SK-N-SH (cell line): ENCODE measurements around the gene ADGRL3.

ENCODE experiments used
- EP300 ChIP-seq, 2 experiments: IDR thresholded peaks; 2 replicates each; pipeline versions ENCODE4 v1.4.0 to v1.6.1; 2012; ENCODE audit warnings: borderline replicate concordance in 1 of 2, low read depth in 1 of 2, low read length in 1 of 2
- RAD21 ChIP-seq: IDR thresholded peaks from 2 replicates; pipeline ENCODE4 v1.6.1; 2012; ENCODE audit warnings: mild to moderate bottlenecking, low read length
- SIN3A ChIP-seq: IDR thresholded peaks from 2 replicates; pipeline ENCODE4 v1.6.1; 2012; ENCODE audit warnings: low read depth, mild to moderate bottlenecking, low read length, moderate library complexity, borderline replicate concordance

DNA sequence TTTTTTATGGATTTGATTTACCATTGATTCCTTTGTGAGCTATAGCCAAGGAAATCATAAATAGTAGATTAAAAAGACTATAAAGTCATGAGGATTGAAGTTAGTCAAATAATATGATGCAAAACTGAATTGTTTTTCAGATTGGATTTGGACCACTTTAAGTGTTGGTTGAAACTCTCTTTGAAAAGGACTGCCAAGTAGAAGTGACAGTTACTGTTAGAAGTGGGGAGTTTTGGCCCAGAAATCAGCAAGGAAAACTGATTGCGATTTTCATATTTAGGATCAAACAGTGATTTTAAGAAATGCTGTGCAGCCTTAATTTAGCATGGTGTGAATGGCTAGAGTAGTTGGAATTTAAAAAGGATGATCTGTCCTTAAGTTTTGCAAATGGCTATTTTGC is 4.9 kb downstream of the ADGRL3 start:
- TF ChIP-seq EP300 (IDR thresholded peaks at IDR 0.05; ENCODE audit: borderline replicate concordance in 1 of 2, low read depth in 1 of 2, low read length in 1 of 2) (no peak), RAD21 (no peak), SIN3A (no peak)
